GM18507 (cell line): ENCODE results near the gene ASXL2.
"Not testable (repeated sequence)": the region's sequence is repeated elsewhere in the genome, so short reads cannot be mapped to it uniquely, and the experiment has no call there.

Experiments used
- DNase-seq: peaks from one replicate; pipeline ENCODE4 v3.0.0; 2011; ENCODE audit warnings: low read depth; ENCODE audit not compliant: insufficient read length; ENCODE audit errors: extremely low spot score
- FAIRE-seq: peaks from 2 replicates; lab custom pipeline; 2011; peaks lifted over from hg19 to GRCh38; lab: Jason Lieb, UNC

ASXL2 gene

DNA sequence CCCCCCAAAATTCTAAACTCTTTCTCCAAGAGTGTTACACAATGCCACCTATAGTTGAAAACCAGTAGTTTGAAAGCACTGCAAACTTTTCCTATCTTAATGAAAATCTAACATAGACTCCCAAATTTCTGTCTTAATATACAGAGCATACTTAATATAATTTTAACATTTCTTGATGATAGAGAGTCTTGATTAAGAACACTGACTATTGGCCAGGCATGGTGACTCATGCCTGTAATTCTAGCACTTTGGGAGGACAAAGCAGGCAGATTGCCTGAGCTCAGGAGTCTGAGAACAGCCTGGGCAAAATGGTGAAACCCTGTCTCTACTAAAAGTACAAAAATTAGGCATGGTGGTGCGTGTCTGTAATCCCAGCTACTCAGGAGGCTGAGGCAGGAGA lies 34.2 kb downstream of the ASXL2 start:
- DNase-seq: no peak
- FAIRE-seq: no peak

DNA sequence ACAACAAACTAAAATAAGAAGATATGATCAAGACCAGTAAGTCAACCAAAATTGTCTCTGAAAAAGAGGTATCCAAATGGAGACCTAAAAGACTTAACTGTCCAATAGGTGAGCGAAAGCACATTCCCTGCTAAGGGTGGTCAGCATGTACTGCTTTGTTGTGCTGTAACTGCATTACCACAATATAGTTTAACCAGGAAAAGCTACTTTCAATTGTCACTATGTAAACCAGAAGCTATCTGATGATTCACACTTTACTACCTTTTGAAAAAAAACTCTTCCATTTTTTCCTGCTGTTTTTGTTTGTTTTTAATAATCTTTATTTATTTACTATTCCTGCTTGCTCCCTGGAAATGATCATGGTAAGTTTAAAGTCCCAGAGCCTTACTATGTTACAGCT lies 36.1 kb downstream of the ASXL2 start:
- FAIRE-seq (no peak), DNase-seq (no peak)

DNA sequence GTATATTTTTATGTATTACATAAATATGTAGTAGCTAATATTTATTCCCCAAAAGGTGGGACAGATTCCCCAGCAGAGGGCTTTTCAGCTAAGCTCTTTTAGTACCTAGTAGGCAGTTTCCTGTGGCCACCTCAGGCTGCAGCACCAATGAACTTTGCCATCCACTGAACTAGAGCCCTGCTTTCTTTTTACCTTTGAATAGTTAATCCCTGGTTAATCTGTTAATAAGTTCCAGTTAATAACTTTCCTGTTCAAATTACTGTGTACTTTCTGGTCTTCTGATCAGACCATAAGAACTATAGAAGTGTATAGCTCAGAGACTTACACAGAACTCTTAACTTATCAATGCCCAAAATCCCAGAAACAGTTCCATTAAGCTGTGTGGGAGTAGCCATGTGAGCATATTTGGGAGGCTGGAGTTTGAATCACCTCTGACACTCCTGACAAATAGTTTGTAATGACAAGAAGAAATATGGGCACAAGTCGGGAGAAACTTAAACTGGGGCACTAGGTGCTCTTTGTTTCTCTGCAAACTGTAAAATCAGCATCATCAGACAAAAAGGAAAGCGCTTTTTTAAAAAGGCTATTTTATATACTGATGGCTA lies 40.0 kb downstream of the ASXL2 start:
- FAIRE-seq (no peak), DNase-seq (no peak)

DNA sequence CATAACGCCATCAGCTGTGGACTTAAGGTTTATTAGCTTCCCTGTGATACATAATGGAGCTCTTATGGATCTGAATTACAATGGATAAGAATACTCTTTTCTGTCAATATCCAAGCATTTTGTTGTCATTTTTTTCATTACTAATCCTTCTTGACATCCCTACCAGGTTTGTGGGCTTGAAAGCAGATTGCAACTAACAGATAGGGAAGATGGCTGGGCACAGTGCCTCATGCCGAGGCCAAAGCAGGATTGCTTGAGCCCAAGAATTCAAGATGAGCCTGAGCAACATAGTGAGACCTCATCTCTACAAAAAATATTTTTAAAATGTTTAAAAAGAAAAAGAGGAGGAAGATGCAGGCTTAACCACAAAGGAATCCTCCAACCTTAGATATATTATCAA lies 42.4 kb downstream of the ASXL2 start:
- FAIRE-seq: no peak
- no peak for DNase-seq

DNA sequence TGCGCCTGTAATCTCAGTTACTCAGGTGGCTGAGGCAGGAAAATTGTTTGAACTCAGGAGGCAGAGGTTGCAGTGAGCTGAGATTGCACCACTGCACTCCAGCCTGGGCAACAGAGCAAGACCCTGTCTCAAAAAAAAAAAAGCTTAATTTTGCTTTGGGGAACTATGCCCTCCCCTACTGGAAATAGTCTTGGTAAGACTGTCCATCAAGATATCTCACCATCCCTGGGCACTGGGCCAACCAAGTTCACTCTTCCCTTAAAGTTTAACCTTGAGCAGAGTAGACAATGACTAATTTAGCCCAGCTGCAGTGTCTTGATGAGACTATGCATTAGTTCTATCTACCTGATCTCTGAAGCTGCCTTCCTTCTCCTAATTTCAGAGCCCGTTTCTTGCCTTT lies 44.7 kb downstream of the ASXL2 start:
- DNase-seq: no peak
- FAIRE-seq: no peak

DNA sequence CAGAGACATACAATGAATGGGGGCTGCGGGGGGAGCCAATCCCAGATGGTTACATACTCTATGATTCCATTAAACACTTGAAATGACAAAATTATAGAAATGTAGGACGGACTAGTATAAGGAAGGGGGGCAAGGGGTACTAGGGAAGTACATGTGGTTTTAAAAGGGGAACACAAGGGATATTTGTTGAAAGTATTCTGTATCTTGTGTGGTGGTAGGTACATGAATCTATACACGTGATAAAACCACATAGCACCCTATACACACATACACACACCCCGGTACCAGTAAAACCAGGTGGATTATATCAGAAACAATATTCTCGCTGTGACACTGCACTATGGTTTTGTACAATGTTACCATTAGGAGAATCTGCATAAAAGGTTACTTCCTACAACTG lies 45.4 kb downstream of the ASXL2 start:
- DNase-seq: no peak
- FAIRE-seq: no peak

DNA sequence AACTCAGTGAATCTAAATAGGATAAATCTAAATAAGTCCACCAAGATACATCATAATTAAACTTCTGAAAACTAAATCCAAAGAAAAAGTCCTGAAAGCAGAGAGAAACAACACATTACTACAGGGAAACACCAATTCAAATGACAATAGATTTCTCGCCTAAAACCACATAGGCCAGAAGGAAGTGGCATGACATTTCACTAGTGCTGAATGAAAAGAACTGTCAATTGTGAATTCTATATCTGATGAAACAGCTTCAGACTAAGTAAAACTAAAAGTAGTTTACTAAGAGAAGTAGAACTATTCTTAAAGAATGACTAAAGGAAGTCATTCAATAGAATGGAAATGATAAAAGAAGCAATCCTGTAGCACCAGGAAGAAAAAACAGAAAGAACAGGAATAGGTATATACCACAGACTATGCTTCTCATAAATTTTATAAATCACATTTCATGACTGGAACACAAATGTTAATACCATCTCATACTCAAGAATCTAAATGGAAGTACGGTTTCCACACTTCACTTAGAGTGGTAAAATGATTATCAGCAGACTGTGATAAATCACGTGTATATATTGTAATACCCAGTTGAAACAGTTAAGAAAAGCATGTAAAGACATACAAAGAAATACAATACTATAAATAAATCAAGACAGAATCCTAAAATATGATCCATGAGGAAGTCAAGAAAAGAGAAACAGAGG lies 46.4 kb downstream of the ASXL2 start:
- no peak for DNase-seq
- FAIRE-seq: no peak

DNA sequence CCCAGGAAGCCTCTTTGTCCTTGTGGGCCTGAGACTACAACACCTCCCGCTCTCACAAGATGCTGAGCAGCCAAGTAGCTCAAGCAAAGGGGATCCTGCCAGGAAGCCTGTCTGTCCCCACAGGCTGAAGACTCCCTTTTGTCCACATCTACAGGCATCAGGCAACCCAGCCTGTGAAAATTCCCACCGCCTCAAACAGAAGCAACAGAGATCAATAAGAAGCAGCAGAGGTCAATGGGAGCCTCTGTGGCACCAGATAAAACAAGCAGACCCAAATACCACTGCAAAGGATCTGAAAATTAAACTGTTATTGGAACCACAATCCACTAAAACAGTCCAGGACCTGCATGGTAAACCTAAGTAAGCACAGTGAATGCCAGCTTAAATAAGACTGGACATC lies 48.5 kb downstream of the ASXL2 start:
- DNase-seq: no peak
- FAIRE-seq: no peak

DNA sequence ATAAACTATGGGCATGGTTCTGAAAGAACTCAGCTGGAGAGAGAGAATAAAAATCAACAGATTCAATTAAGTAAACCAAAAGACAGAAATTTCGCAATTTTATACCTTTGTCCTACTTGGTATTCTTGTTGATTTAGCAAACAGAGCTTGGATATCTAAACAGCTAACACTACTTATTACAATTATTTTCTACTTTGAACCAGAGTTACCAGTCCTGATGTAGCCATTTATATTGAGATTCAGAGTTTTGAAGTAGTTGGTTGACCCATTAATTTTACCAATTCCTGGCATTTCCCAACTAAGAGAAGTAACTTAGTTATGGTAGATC lies 48.9 kb downstream of the ASXL2 start:
- no peak for DNase-seq
- FAIRE-seq: no peak

DNA sequence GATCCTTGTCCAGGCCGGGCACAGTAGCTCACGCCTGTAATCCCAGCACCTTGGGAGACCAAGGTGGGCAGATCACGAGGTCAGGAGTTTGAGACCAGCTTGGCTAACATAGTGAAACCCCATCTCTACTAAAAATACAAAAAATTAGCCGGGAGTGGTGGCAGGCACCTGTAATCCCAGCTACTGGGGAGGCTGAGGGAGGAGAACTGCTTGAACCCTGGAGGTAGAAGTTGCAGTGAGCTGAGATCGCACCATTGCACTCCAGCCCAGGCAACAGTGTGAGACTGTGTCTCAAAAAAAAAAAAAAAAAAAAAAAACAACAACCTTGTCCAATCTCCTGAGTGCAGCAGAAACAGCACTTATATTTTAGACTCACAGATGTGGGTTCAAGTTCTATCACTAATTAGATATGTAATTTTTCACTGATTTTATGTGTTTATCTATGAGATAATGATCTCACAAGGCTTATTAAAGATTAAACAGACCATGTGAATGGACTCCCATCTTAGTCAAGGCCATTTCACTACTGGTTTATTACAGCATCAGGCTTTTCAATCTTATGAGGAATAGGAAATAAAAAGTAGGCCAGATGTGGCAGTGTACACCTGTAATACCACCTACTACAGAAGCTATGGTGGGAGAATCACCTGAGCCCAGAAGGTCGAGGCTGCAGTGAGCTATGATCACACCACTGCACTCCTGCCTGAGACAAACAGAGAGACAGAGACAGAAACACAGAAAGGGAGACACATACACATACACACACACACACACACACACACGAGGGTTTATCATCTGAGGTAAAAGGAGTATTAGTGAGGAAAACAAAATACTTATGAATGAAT lies 49.5 kb downstream of the ASXL2 start:
- not testable (repeated sequence) for FAIRE-seq

DNA sequence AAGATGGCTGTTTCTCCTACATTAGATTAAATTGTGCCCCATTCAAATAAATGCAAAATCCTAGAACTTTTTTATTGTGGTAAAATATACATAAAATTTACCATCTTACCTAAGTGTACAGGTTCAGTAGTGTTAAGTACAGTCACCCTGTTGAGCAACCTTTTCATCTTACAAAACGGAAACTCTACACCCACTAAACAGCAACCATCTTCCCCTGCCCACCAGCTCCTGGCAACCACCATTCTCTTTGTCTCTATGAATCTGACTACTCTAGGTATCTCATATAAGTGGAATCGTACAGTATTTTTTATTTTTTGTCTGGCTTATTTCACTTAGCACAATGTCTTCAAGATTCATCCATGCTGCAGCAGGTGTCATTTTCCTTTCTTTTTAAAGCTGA lies 53.0 kb downstream of the ASXL2 start:
- FAIRE-seq: no peak
- no peak for DNase-seq

More for the DNA sequence above, 49.5 kb downstream of the ASXL2 start:
- DNase-seq: not testable (repeated sequence)

DNA sequence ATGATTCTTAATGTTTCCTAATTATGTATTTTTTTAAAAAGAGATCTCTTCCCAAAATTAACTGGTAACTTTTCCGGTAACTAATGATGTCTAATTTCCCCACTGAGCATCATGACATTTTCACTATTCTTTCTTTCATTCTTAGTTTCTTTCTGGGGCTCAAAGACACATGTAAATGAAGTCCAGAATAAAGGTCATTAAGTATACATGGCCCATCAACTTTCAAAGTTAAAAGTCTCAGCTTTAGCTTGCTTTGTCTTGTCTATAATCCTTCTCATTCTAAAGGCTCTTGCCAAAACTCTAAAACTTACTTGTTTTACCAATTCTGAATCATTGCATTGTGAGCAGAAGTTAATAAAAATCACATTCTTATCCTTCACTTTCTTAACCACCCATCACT lies 53.6 kb downstream of the ASXL2 start:
- no peak for FAIRE-seq
- DNase-seq: no peak

DNA sequence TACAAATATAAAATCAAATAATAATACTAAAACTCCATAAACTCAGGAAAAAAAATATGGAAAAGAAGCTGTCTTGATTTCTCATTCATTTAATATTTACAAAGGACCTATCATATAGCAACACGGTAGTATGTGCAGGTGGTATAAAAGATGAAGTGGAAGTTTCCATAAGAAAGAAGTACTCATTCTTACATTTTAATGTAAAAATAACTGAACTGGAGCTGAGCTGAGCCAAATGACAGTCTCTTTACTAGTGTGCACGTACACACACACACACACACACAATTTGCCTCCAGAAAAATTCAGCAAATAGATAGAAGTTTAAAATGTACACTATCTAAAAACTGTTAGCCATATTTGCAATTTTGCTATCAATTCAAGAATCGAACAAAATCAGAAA lies 54.1 kb downstream of the ASXL2 start:
- FAIRE-seq (no peak), DNase-seq (no peak)

DNA sequence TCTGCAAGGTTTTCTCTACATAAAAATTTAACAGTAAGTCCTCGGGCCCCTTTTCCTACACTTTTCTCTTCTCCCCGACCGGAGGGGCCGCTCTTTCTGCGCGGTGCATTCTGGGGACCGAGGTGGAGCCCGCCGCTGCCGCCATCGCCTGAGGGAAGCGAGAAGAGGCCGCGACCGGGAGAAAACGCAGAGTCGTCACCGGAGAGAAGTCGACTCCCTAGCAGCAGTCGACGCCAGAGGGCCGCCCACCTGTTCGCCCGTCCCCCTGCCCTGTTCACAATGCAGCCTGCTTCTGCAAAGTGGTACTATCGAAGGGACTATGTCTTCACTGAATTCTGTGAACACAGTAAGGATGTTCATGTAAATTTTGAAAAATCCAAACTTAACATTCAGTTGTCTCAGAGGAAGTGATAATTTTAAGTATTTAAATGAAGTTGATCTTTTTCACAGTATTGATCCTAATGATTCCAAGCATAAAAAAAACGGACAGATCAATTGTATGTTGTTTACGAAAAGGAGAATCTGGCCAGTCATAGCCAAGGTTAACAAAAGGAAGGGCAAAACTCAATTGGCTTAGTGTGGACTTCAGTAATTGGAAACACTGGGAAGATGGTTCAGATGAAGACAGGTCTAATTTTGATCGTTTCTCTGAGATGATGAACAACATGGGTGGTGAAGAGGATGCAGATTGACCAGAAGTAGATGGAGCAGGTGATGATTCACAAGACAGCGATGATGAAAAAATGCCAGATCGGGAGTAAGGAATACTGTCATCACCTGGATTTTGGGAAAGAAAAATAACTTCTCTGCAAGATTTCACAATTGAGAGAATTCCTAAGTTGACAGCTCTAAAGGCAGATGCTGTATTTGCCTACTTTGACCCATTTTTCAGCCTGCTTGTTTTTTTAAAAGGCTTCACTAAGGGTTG lies 55.8 kb downstream of the ASXL2 start:
- no peak for DNase-seq
- peak; percentile 57 for FAIRE-seq

DNA sequence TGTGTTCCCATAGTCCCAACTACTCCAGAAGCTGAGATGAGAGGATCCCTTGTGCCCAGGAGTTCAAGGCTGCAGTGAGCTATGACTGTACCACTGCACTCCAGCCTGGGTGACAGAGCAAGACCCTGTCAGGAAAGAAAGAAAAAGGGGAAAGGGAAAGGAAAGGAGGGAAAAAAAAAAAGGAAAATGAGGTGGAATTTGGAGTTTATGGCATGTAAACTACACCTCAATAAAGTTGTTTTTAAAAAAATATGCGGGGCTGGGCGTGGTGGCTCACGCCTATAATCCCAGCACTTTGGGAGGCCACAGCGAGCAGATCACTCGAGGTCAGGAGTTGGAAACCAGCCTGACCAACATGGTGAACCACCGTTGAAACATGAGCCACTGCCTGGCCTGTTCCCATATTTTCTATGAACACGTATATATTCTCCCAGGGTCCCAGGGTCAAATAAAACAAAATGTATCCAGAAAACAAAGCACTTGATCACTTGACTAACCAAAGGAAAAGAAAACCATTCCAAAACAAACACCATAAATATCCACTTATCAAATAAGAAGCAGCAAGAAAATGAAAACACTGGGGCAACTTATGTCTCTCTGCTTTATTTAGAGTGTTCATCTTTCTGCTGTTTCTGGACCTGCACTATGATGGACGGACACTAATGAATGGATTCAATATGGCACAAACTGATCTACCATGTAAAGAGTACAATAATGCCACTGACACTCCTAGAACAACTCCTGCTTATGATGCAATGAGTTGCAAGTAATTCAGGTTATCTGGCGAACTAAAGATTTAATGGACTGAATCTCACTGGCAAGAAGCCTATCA lies 56.8 kb downstream of the ASXL2 start:
- no peak for FAIRE-seq

DNA sequence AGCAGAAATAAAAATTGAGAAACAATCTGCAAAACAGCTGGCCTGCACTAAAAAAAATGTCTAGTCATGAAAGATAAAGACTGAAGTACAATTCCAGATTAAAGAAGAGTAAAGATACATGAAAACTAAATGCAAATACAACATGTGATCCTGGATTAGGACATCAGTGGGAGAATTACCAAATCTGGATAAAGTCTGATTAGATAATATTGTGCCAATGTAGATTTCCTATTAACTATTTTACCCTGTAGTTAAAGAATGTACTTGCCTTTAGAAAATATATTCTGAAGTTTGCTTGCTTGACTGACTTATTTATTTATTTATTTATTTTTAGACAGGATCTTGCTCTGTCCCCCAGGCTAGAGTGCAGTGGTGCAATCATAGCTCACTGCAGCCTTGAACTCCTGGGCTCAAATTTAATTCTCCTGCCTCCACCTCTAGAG lies 58.7 kb downstream of the ASXL2 start:
- DNase-seq (no peak), FAIRE-seq (no peak)

More for the DNA sequence above, 56.8 kb downstream of the ASXL2 start:
- no peak for DNase-seq

DNA sequence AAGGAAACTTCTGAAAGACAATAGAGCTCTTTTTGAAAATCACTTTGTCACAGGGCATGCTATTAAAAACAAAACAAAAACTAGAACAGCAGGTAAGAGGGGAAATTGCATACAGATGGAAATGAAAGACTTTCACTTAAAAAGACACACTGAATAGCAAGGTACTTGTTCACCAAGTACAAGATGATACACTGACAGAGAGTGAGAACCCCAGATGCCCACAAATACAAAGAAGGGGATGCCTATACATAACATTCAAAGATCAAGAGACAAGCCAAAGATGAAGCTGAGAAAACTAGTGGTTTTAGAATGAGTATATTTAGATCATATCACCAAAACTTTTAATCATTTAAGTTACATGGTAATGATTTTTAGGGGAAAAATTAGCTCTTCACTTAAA lies 60.7 kb downstream of the ASXL2 start:
- peak; percentile 71 for FAIRE-seq
- no peak for DNase-seq

DNA sequence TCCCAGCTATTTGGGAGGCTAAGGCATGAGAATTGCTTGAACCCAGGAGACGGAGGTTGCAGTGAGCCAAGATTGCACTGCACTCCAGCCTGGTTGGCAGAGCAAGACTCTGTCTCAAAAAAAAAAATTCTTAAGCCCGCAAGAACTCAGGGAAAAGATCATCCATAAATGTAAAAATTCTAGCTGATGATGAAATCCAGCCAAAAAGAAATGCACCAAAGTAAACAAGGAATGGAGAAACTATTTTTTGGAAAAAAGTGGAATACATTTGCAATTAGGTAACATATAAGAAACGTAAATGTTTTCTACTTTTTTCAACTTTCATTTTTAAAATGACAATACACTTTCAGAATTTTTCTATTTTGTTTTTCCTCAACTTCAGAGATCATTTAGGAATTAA lies 61.3 kb downstream of the ASXL2 start:
- FAIRE-seq (peak; percentile 15), DNase-seq (no peak)

DNA sequence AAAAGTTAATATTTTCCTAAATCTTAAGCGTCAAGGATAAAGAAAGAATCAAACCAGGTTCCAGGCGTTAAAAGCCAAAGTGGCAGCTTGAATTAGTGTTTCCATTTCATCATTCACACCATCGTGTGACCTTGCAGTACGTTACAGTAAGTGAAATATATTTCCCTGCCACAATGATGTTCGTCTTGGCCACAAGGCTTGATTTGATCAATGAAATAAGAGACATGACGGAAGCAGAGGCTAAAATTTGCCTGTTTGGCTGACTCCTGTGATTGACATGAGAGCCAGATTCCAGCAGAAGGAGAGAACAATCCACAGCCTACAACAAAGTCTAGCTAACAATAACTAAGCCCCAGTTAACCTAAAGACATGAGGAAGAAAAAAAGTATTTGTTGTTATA lies 62.0 kb downstream of the ASXL2 start:
- peak; percentile 42 for FAIRE-seq
- DNase-seq: no peak
